ENCODE measurements around the gene KRTAP10-3. TPM values are rescaled to one million over a fixed set of nuclear protein-coding genes. Genes with fewer than 3 reads are reported as not detected.

Gene KRTAP10-3
- total RNA-seq, 3 donors from 2014 or later, result not detected

- DNase-seq (no peak), ATAC-seq (no peak)
- Mint-ChIP-seq H3K4me1 (ENCODE audit: low read depth) (no peaks in the 10 kb centered on the region), H3K4me3 (no peak overlapping the region), H3K27me3 (ENCODE audit: low read depth) (no peaks in the 10 kb centered on the region), H3K9me3 (no peaks in the 10 kb centered on the region), H3K36me3 (ENCODE audit: insufficient read depth) (no peaks in the 10 kb centered on the region)
These were observed 31.2 kb downstream of the KRTAP10-3 start for GRCh38 chr21:44527156-44527982.

- H3K4me3 Mint-ChIP-seq, result no peak overlapping the region
- no peaks in the 10 kb centered on the region for H3K36me3 Mint-ChIP-seq (ENCODE audit: insufficient read depth)
- H3K9me3 Mint-ChIP-seq, result no peaks in the 10 kb centered on the region
- no peak for DNase-seq
- H3K27me3 Mint-ChIP-seq (ENCODE audit: low read depth), result no peaks in the 10 kb centered on the region
- no peak for ATAC-seq
- H3K4me1 Mint-ChIP-seq (ENCODE audit: low read depth), result no peaks in the 10 kb centered on the region
These were observed 32.2 kb downstream of the KRTAP10-3 start for GRCh38 chr21:44526096-44526997.

- no peak for DNase-seq
- H3K9me3 Mint-ChIP-seq, result no peaks in the 10 kb centered on the region
- no peaks in the 10 kb centered on the region for H3K27me3 Mint-ChIP-seq (ENCODE audit: low read depth)
- H3K4me1 Mint-ChIP-seq (ENCODE audit: low read depth), result no peaks in the 10 kb centered on the region
- ATAC-seq, result no peak
- no peaks in the 10 kb centered on the region for H3K36me3 Mint-ChIP-seq (ENCODE audit: insufficient read depth)
- no peak overlapping the region for H3K4me3 Mint-ChIP-seq
These were observed 33.1 kb downstream of the KRTAP10-3 start for GRCh38 chr21:44525391-44526095.

- ATAC-seq (no peak), DNase-seq (no peak)
- Mint-ChIP-seq H3K4me1 (ENCODE audit: low read depth) (no peaks in the 10 kb centered on the region), H3K4me3 (no peak overlapping the region), H3K27me3 (ENCODE audit: low read depth) (no peaks in the 10 kb centered on the region), H3K36me3 (ENCODE audit: insufficient read depth) (no peaks in the 10 kb centered on the region), H3K9me3 (no peaks in the 10 kb centered on the region)
These were observed 33.9 kb downstream of the KRTAP10-3 start for GRCh38 chr21:44524414-44525371.

GRCh38 chr21:44523567-44524413, 34.8 kb downstream of the KRTAP10-3 start:
- Mint-ChIP-seq H3K4me1 (ENCODE audit: low read depth) (no peaks in the 10 kb centered on the region), H3K27me3 (ENCODE audit: low read depth) (no peaks in the 10 kb centered on the region), H3K36me3 (ENCODE audit: insufficient read depth) (no peaks in the 10 kb centered on the region), H3K4me3 (no peak overlapping the region), H3K9me3 (no peaks in the 10 kb centered on the region)
- DNase-seq (no peak), ATAC-seq (no peak)

- Mint-ChIP-seq H3K27me3 (ENCODE audit: low read depth) (no peaks in the 10 kb centered on the region), H3K4me3 (no peak overlapping the region), H3K9me3 (no peaks in the 10 kb centered on the region), H3K4me1 (ENCODE audit: low read depth) (no peaks in the 10 kb centered on the region), H3K36me3 (ENCODE audit: insufficient read depth) (no peaks in the 10 kb centered on the region)
- DNase-seq, result no peak
- no peak for ATAC-seq
These were observed 35.8 kb downstream of the KRTAP10-3 start for GRCh38 chr21:44522753-44523204.

- Mint-ChIP-seq H3K4me3 (no peak overlapping the region), H3K36me3 (ENCODE audit: insufficient read depth) (no peaks in the 10 kb centered on the region), H3K27me3 (ENCODE audit: low read depth) (no peaks in the 10 kb centered on the region), H3K9me3 (no peaks in the 10 kb centered on the region), H3K4me1 (ENCODE audit: low read depth) (no peaks in the 10 kb centered on the region)
- DNase-seq (no peak), ATAC-seq (no peak)
These were observed 36.5 kb downstream of the KRTAP10-3 start for GRCh38 chr21:44521928-44522752.

- ATAC-seq, result no peak
These were observed 37.2 kb downstream of the KRTAP10-3 start for GRCh38 chr21:44521301-44521927.

GRCh38 chr21:44520326-44521300, 38.0 kb downstream of the KRTAP10-3 start:
- H3K9me3 Mint-ChIP-seq, result no peaks in the 10 kb centered on the region
- no peaks in the 10 kb centered on the region for H3K36me3 Mint-ChIP-seq (ENCODE audit: insufficient read depth)
- no peak overlapping the region for H3K4me3 Mint-ChIP-seq
- ATAC-seq (no peak), DNase-seq (no peak)
- H3K4me1 Mint-ChIP-seq (ENCODE audit: low read depth), result no peaks in the 10 kb centered on the region
- H3K27me3 Mint-ChIP-seq (ENCODE audit: low read depth), result no peaks in the 10 kb centered on the region

More at GRCh38 chr21:44521301-44521927, 37.2 kb downstream of the KRTAP10-3 start:
- H3K36me3 Mint-ChIP-seq (ENCODE audit: insufficient read depth), result no peaks in the 10 kb centered on the region
- no peaks in the 10 kb centered on the region for H3K9me3 Mint-ChIP-seq
- H3K4me1 Mint-ChIP-seq (ENCODE audit: low read depth), result no peaks in the 10 kb centered on the region
- no peak for DNase-seq
- no peak overlapping the region for H3K4me3 Mint-ChIP-seq
- H3K27me3 Mint-ChIP-seq (ENCODE audit: low read depth), result no peaks in the 10 kb centered on the region

- H3K36me3 Mint-ChIP-seq (ENCODE audit: insufficient read depth), result no peaks in the 10 kb centered on the region
- ATAC-seq, result no peak
- no peak for DNase-seq
- no peaks in the 10 kb centered on the region for H3K4me1 Mint-ChIP-seq (ENCODE audit: low read depth)
- no peaks in the 10 kb centered on the region for H3K27me3 Mint-ChIP-seq (ENCODE audit: low read depth)
- H3K9me3 Mint-ChIP-seq, result no peaks in the 10 kb centered on the region
- no peak overlapping the region for H3K4me3 Mint-ChIP-seq
These were observed 39.0 kb downstream of the KRTAP10-3 start for GRCh38 chr21:44519346-44520325.

Data from activated T-cell treated with anti-CD3 and anti-CD28 coated beads, Interleukin-2, amount 50 U/mL, for 4 hours (primary cell).